Measurements from ENCODE around the gene WASL.

The WASL gene

DNA sequence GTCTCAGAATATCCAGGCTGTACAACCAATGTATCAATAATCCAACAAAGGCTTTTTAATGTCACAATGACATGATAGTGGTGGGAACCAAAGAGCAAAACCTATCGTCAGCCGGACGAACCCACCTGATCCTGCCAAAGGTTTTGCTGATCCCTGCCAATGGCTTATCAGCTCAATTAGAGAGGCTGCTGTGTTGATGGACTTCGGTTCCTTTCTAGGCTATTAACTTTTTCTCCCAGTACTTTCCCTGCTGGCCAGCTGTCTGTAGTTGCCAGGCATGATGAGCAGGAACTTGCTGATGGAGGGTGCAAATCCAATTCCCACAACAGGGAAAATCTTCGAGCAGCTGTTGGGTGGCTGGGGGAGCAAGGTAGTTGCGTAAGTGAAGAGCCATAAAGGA lies 90.8 kb downstream of the WASL start:
- POLR2A ChIA-PET = no interaction called here
- CTCF ChIA-PET = interaction anchor here (1.0 kb wide), 1 partner anchor 214 kb away, joined by 4 read pairs; no protein-coding TSS in a partner anchor
- no peak for DNase-seq (ENCODE audit: extremely low spot score)
- TF ChIP-seq, protein P1, sequence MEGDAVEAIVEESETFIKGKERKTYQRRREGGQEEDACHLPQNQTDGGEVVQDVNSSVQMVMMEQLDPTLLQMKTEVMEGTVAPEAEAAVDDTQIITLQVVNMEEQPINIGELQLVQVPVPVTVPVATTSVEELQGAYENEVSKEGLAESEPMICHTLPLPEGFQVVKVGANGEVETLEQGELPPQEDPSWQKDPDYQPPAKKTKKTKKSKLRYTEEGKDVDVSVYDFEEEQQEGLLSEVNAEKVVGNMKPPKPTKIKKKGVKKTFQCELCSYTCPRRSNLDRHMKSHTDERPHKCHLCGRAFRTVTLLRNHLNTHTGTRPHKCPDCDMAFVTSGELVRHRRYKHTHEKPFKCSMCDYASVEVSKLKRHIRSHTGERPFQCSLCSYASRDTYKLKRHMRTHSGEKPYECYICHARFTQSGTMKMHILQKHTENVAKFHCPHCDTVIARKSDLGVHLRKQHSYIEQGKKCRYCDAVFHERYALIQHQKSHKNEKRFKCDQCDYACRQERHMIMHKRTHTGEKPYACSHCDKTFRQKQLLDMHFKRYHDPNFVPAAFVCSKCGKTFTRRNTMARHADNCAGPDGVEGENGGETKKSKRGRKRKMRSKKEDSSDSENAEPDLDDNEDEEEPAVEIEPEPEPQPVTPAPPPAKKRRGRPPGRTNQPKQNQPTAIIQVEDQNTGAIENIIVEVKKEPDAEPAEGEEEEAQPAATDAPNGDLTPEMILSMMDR (IDR thresholded peaks at IDR 0.05; ENCODE audit: control extremely low read depth, extremely low read depth, low read depth, missing control alignments) = no peak

DNA sequence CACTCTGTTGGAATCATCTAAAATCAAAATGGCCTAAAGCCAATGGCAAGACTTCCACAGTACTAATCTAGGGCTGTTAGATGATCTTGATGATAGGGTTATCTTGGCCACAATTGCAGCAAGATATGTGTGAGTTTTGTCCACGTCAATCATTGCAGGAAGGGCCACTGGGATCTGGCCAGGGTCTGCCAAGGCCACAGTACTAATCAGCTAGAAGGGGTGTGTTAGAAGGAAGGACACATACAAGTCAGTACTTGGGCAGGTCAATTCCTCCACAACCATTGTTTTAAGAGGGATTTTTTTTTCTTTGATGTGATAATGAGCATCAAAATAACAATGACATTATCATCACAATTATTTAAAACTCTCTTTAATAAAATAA lies 91.5 kb downstream of the WASL start:
- ChIA-PET CTCF (interaction anchor here (0.9 to 1.5 kb wide), 4 partner anchors 9 to 214 kb away, joined by 3 to 4 read pairs (median 3); no protein-coding TSS in a partner anchor), POLR2A (no interaction called here)
- TF ChIP-seq, protein P1 (IDR thresholded peaks at IDR 0.05; ENCODE audit: control extremely low read depth, extremely low read depth, low read depth, missing control alignments) = no peak
- no peak for DNase-seq (ENCODE audit: extremely low spot score)

DNA sequence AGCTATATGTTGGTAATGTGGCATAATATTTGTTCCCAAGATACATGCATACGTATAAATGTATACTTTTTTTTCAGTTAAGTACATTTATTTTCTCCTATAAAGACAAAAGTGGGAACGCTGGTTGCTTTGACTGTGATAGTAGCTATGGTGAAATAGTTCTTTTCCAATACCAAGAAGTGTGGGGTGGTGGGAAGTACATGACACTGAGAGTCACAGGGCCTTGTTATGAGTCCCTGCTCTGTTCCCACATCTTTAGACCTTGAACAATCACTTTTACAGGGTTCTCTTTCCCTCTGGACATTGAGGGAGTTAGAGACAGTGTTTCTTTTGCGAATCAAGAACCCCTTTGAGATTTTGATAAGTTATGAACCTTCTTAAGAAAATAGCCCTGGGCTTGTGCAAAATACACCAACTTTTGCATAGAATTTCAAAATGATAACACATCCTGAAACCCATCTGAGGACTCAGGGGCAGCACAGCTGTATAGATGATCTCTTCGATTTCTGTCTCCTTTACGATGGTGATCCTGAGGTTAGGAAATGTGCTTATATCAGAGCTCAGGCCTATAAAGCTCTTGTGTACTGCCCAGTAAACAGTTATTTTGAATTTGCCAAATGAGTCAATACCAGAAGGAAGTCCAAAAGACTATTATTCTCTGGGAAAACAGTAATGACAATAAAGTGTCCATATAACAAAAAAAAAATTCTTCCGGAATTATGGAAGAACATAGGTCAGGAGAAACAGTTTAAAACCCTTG lies 92.1 kb downstream of the WASL start:
- CTCF ChIA-PET = interaction anchor here (0.9 to 1.5 kb wide), 4 partner anchors 9 to 215 kb away, joined by 3 to 4 read pairs (median 3); no protein-coding TSS in a partner anchor
- POLR2A ChIA-PET = no interaction called here
- TF ChIP-seq, protein P1 (IDR thresholded peaks at IDR 0.05; ENCODE audit: control extremely low read depth, extremely low read depth, low read depth, missing control alignments) = no peak
- DNase-seq (ENCODE audit: extremely low spot score) = no peak

DNA sequence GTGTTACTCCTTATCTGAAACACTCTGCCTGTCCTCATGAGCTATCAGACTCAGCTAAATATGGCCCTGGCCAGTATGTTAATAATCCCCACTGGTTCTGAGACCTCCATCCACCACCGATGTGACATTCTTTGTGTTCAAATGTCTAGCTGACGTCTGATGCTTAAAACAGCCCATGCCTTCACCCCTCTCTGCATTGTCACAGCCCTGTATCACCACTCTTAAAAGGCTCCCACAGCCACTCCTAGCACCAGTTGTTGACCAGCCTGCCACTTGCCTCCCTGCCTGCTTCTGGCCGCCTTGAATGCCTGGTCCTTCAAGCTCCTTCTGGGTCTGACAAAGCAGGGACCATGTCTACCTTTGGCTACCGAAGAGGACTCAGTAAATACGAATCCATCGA lies 93.2 kb downstream of the WASL start, which contains the start of gene LMOD2:
Gene LMOD2, plus strand, starts transcription at position 253 of the 400 bp plus-strand sequence. Its CDS starts 98 bp downstream, at position 351.
- TF ChIP-seq, protein P1 (IDR thresholded peaks at IDR 0.05; ENCODE audit: control extremely low read depth, extremely low read depth, low read depth, missing control alignments) = no peak
- CTCF ChIA-PET = interaction anchor here (2.1 kb wide), 1 partner anchor 11 kb away, joined by 7 read pairs; no protein-coding TSS in a partner anchor
- no peak for DNase-seq (ENCODE audit: extremely low spot score)
- POLR2A ChIA-PET = no interaction called here

DNA sequence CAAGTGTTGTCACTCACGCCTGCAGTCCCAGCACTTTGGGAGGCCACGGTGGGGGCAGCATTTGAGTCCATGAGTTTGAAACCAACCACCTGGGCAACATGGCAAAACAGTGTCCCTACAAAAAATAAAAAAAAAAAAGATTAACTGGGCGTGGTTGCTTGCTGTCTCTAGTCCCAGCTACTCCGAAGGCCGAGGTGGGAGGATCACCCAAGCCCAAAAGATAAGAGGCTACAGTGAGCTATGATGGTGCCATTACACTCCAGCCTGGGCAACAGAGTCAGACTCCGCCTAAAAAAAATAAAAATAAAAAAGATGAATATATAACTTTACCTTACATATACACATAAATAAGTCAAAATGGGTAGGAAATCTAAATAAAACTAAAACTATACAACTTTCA lies 95.6 kb downstream of the WASL start:
- ChIA-PET CTCF (interaction anchor here (1.1 to 1.8 kb wide), 2 partner anchors 10 to 16 kb away, joined by 3 to 6 read pairs; no protein-coding TSS in a partner anchor), POLR2A (no interaction called here)
- no peak for DNase-seq (ENCODE audit: extremely low spot score)
- TF ChIP-seq, protein P1 (IDR thresholded peaks at IDR 0.05; ENCODE audit: control extremely low read depth, extremely low read depth, low read depth, missing control alignments) = no peak

DNA sequence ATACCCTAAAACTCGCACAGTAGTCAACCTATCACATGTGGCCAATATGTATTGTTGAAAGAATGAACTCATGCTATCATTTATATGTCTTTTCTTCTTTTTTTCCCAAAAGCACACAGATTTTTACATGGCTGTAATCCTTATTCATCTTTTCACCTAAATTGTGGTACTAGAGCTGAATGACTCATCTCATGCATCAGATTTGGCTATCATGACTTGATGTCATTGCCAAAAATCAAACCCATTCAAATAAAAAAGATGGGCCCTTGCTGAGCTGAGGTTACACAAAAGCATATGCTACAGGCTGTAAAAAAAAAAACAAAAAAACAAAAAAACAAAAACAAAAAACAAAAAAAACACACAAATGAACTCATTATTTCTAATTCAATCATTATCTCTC lies 96.4 kb downstream of the WASL start:
- ChIA-PET POLR2A (no interaction called here), CTCF (interaction anchor here (1.1 to 1.8 kb wide), 2 partner anchors 10 to 17 kb away, joined by 3 to 6 read pairs; no protein-coding TSS in a partner anchor)
- no peak for DNase-seq (ENCODE audit: extremely low spot score)
- TF ChIP-seq, protein P1 (IDR thresholded peaks at IDR 0.05; ENCODE audit: control extremely low read depth, extremely low read depth, low read depth, missing control alignments) = no peak

Measured in GM10248 (cell line).